Panc1 (cell line): Measurements from ENCODE around the gene UNC5CL. TPM values are rescaled to one million over a fixed set of nuclear protein-coding genes. Genes with fewer than 3 reads are reported as not detected.

Source experiments
- ATAC-seq: fragments of 200-7000 bp; cut with Tn5 transposase; 2 replicates; pipeline ENCODE4 v1.9.1; 2020; ENCODE audit warnings: mild to moderate bottlenecking, moderate library complexity
- BruUV-seq: library from RNA; stranded (reverse); fragments of 400-500 nt; replicated peaks from 2 replicates; lab custom pipeline; 2021; lab: Mats Ljungman, UMichigan
- CTCF ChIA-PET: fragments of 300-600 bp; sonication (Branson Sonifier 250); formaldehyde crosslinking; loops from one replicate; lab custom pipeline; 2022; ENCODE audit warnings: antibody characterized with exemption; lab: Charles Lee
- POLR2A ChIA-PET: fragments of 300-600 bp; sonication (Branson Sonifier 250); formaldehyde crosslinking; loops from one replicate; lab custom pipeline; 2022; ENCODE audit warnings: antibody characterized with exemption; lab: Charles Lee
- DNase-seq: peaks from one replicate; pipeline ENCODE4 v3.0.0-alpha.2; 2010; ENCODE audit warnings: low read depth, low spot score
- H3K27ac ChIP-seq: 2 replicates; pipeline ENCODE4 v1.5.1; 2011; ENCODE audit warnings: mild to moderate bottlenecking, low read length, inconsistent platforms
- H3K27me3 ChIP-seq: fragments of 200-500 bp; sonication (Bioruptor generic); 2 replicates; pipeline ENCODE4 v1.6.0; 2014; ENCODE audit warnings: low read length, inconsistent platforms; ENCODE audit not compliant: control insufficient read depth, insufficient read depth
- H3K36me3 ChIP-seq: fragments of 200-500 bp; sonication (Bioruptor generic); 2 replicates; pipeline ENCODE4 v1.5.1; 2014; ENCODE audit warnings: inconsistent platforms, mild to moderate bottlenecking, low read length, moderate library complexity; ENCODE audit not compliant: control insufficient read depth, insufficient read depth
- H3K4me1 ChIP-seq: 2 replicates; pipeline ENCODE4 v1.5.1; 2011; ENCODE audit warnings: inconsistent platforms, mild to moderate bottlenecking, low read length, moderate library complexity; ENCODE audit not compliant: control insufficient read depth, insufficient read depth
- H3K4me3 ChIP-seq, 2 experiments: 2 replicates each; pipeline ENCODE4 v1.5.1; 2011 to 2012; ENCODE audit warnings: low read depth in 2 of 2, low read length in 2 of 2, mild to moderate bottlenecking in 2 of 2, inconsistent platforms in 1 of 2, moderate library complexity in 1 of 2
- H3K9me3 ChIP-seq: fragments of 200-500 bp; sonication (Bioruptor generic); 2 replicates; pipeline ENCODE4 v1.5.1; 2014; ENCODE audit warnings: low read depth, mild to moderate bottlenecking, inconsistent platforms, low read length, moderate library complexity; ENCODE audit not compliant: control insufficient read depth, insufficient read depth
- POLR2AphosphoS5 ChIP-seq: IDR thresholded peaks from 2 replicates; pipeline ENCODE4 v1.6.1; 2012; ENCODE audit warnings: mild to moderate bottlenecking, low read depth, low read length, moderate library complexity
- SIN3A ChIP-seq: IDR thresholded peaks from 2 replicates; pipeline ENCODE4 v1.6.1; 2012; ENCODE audit warnings: low read depth, mild to moderate bottlenecking, low read length, moderate library complexity, borderline replicate concordance; ENCODE audit not compliant: insufficient read depth
- TCF7L2 ChIP-seq: IDR thresholded peaks from 2 replicates; pipeline ENCODE4 v1.6.1; 2011; ENCODE audit warnings: mild to moderate bottlenecking, low read depth, low read length, inconsistent platforms
- in situ Hi-C: cut with HindIII; loops from 2 replicates; pipeline ENCODE4 v1.10.0; 2016; ENCODE audit warnings: low sequenced_read_pairs, low pct_unique_long_range_greater_than_20kb
- intact Hi-C: fragments of 100-400 bp; cut with micrococcal nuclease; formaldehyde crosslinking; loops from one replicate; pipeline ENCODE4 v1.10.0; 2022; ENCODE audit not compliant: unreplicated experiment
- total RNA-seq: library from RNA; stranded (reverse); gene quantifications from one replicate; pipeline ENCODE4 v1.2.1, GENCODE V29; 2021; ENCODE audit not compliant: unreplicated experiment
- TF ChIP-seq, protein P1 (sequence below), 2 experiments: IDR thresholded peaks; 2 replicates each; pipeline ENCODE4 v1.6.1; 2011 to 2012; ENCODE audit warnings: low read depth in 2 of 2, control low read depth in 1 of 2, low read length in 1 of 2, mild to moderate bottlenecking in 1 of 2, moderate library complexity in 1 of 2; ENCODE audit not compliant: insufficient read depth in 1 of 2
- TF ChIP-seq, protein P2 (sequence below): fragments of 450-650 bp; IDR thresholded peaks from 2 replicates; pipeline ENCODE4 v1.5.1; 2017; ENCODE audit warnings: mild to moderate bottlenecking

Gene UNC5CL
- total RNA-seq, 1 experiment from 2014 or later = 0.36 TPM

DNA sequence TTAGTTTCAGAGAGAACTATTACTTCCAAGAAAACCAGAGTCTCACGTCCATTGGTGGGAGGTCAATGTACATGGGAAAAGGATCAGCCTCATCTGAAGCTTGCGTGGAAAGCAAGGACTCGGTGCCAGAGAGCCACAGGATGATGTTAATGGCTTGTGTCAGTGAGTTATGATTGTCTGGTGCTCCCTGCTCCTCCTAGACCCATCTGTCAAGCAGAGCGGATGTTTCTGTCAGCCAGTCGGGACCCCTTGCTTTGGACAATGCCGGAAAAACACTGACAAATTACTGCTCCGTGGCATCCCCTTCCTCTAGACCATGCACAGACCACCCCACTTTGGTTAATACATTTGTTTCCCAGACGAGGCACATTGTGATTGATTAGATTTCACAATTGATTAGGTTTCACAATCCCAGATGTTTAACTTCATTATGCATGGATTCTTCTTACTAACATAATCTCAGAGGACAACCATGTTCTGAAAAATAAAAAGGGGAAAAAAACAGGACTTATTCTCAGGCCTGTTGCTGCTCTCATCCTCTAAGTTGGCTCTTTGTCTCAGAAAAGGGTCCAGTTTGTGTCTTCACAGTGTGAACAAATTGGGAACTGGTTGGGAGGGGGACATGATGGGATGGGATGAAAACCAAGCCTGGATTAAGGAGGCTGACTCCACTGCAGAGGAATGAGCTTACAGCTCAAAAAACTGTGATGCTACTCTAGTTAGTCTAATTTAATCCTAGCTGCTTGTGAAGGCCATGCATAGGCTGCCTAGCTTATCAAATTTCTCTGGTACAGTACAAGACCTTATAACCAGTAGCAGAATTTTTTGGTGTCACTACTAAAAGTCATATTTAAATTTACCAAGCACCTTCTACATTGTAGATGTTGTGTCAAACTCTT, 51.9 kb downstream of the UNC5CL start:
- TF ChIP-seq, protein P1, sequence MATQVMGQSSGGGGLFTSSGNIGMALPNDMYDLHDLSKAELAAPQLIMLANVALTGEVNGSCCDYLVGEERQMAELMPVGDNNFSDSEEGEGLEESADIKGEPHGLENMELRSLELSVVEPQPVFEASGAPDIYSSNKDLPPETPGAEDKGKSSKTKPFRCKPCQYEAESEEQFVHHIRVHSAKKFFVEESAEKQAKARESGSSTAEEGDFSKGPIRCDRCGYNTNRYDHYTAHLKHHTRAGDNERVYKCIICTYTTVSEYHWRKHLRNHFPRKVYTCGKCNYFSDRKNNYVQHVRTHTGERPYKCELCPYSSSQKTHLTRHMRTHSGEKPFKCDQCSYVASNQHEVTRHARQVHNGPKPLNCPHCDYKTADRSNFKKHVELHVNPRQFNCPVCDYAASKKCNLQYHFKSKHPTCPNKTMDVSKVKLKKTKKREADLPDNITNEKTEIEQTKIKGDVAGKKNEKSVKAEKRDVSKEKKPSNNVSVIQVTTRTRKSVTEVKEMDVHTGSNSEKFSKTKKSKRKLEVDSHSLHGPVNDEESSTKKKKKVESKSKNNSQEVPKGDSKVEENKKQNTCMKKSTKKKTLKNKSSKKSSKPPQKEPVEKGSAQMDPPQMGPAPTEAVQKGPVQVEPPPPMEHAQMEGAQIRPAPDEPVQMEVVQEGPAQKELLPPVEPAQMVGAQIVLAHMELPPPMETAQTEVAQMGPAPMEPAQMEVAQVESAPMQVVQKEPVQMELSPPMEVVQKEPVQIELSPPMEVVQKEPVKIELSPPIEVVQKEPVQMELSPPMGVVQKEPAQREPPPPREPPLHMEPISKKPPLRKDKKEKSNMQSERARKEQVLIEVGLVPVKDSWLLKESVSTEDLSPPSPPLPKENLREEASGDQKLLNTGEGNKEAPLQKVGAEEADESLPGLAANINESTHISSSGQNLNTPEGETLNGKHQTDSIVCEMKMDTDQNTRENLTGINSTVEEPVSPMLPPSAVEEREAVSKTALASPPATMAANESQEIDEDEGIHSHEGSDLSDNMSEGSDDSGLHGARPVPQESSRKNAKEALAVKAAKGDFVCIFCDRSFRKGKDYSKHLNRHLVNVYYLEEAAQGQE (IDR thresholded peaks at IDR 0.05; ENCODE audit: insufficient read depth in 1 of 2, low read depth in 2 of 2, low read length in 1 of 2) = no peak
- TF ChIP-seq POLR2AphosphoS5 = no peak
- TF ChIP-seq, protein P2, sequence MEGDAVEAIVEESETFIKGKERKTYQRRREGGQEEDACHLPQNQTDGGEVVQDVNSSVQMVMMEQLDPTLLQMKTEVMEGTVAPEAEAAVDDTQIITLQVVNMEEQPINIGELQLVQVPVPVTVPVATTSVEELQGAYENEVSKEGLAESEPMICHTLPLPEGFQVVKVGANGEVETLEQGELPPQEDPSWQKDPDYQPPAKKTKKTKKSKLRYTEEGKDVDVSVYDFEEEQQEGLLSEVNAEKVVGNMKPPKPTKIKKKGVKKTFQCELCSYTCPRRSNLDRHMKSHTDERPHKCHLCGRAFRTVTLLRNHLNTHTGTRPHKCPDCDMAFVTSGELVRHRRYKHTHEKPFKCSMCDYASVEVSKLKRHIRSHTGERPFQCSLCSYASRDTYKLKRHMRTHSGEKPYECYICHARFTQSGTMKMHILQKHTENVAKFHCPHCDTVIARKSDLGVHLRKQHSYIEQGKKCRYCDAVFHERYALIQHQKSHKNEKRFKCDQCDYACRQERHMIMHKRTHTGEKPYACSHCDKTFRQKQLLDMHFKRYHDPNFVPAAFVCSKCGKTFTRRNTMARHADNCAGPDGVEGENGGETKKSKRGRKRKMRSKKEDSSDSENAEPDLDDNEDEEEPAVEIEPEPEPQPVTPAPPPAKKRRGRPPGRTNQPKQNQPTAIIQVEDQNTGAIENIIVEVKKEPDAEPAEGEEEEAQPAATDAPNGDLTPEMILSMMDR = no peak
- no peak for TF ChIP-seq SIN3A
- TF ChIP-seq TCF7L2 = no peak
- in situ Hi-C loops (no loop called here), intact Hi-C loops (no loop called here)
- no peaks in the 10 kb centered on the region for H3K27me3 ChIP-seq
- BruUV-seq = no TSS peak
- peak overlapping the region; percentile 98 for H3K27ac ChIP-seq
- no peaks in the 10 kb centered on the region for H3K9me3 ChIP-seq
- no peaks in the 10 kb centered on the region for H3K36me3 ChIP-seq
- DNase-seq (no peak), ATAC-seq (no peak)
- peaks cover 14% of the 10 kb centered on the region for H3K4me1 ChIP-seq
- ChIA-PET POLR2A (no interaction called here), CTCF (no interaction called here)
- H3K4me3 ChIP-seq = no peak overlapping the region

DNA sequence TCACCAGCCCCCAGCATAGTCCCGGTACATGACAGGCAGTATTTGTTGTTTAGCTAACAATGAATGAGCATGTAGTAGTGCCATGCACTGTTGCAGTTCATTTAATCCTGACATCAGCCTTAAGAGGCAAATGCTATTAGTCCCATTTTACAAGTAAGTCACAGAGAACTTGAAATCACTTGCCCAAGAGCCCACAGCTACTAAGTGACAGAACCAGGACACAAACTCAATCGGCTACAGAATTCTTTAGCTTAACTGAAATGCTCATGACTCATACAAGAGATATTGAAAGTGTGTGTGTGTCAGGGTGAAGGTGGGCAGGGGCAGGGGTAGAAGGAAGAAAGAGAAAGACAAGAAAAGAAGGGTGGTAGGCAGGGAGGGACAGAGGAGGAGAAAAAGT, 52.7 kb downstream of the UNC5CL start:
- BruUV-seq = no TSS peak
- no peak for DNase-seq
- intact Hi-C loops = no loop called here

More for the DNA sequence above, 52.7 kb downstream of the UNC5CL start:
- Histone ChIP-seq H3K9me3 (no peaks in the 10 kb centered on the region), H3K36me3 (no peaks in the 10 kb centered on the region), H3K4me1 (peaks cover 14% of the 10 kb centered on the region), H3K27ac (peak overlapping the region; percentile 98), H3K4me3 (no peak overlapping the region), H3K27me3 (no peaks in the 10 kb centered on the region)
- ChIA-PET POLR2A (interaction anchor here (0.9 kb wide), 1 partner anchor 11 kb away, joined by 19 read pairs; no protein-coding TSS in a partner anchor), CTCF (no interaction called here)
- no peak for TF ChIP-seq SIN3A
- no peak for TF ChIP-seq TCF7L2
- no peak for TF ChIP-seq POLR2AphosphoS5
- TF ChIP-seq, protein P2 = no peak
- TF ChIP-seq, protein P1 (IDR thresholded peaks at IDR 0.05; ENCODE audit: insufficient read depth in 1 of 2, low read depth in 2 of 2, low read length in 1 of 2) = no peak
- ATAC-seq = peak; percentile 58; the same call in 1 of the 2 replicates
- in situ Hi-C loops = no loop called here
